A549 treated with GW870086 at 1 μM for 4 hours (cell line): Measurements from ENCODE around the gene ELFN1. TPM values are rescaled to one million over a fixed set of nuclear protein-coding genes. Genes with fewer than 3 reads are reported as not detected.

Source experiments
- total RNA-seq: library from RNA; stranded (reverse); fragments of 200-300 nt; extraction: Qiagen RNA extraction; gene quantifications from 5 replicates; pipeline ENCODE4 v1.2.3, GENCODE V29; 2022; ENCODE audit warnings: low read depth

Gene ELFN1
- 0.22 to 0.38 TPM (median 0.38 TPM) in 5 replicates for total RNA-seq

GRCh38 chr7:1669954-1670893 lies at the start of gene ELFN1:
Gene ELFN1 (plus strand): TSS chr7:1670277. CDS start chr7:1744597, 74,320 bp downstream.

Other genes starting within 250 kb of the ELFN1 start
- 18.7 to 28.9 TPM (median 25.9 TPM) in 5 replicates for gene MICALL2, start 210.8 kb upstream of the ELFN1 start, total RNA-seq
- gene INTS1, start 165.9 kb upstream of the ELFN1 start, total RNA-seq, result 44.1 to 57.7 TPM (median 54.2 TPM) in 5 replicates
- gene MAFK, start 139.6 kb upstream of the ELFN1 start, total RNA-seq, result 42.4 to 73.2 TPM (median 67.2 TPM) in 5 replicates
- gene TMEM184A, start 114.1 kb upstream of the ELFN1 start, total RNA-seq, result 6.7 to 13.2 TPM (median 9.5 TPM) in 5 replicates
- gene PSMG3, start 100.2 kb upstream of the ELFN1 start, total RNA-seq, result 85.5 to 105 TPM (median 100 TPM) in 5 replicates